Skin epidermis (tissue), 12 donors: ENCODE data around the gene ANKRD33.

ENCODE experiments used
- H3K27ac ChIP-seq, 21 experiments: fragments of 200-600 bp; sonication (generic) in 11 of 21; one replicate each; pipeline ENCODE4 v1.5.0; 2020; ENCODE audit warnings: mild to moderate bottlenecking in 3 of 21, inconsistent platforms in 2 of 21, moderate library complexity in 2 of 21
- H3K4me3 ChIP-seq, 7 experiments: fragments of 200-600 bp; sonication (generic) in 2 of 7; one replicate each; pipeline ENCODE4 v1.5.0; 2020; ENCODE audit warnings: inconsistent platforms in 2 of 7, mild to moderate bottlenecking in 2 of 7, moderate library complexity in 1 of 7

ANKRD33 gene

DNA sequence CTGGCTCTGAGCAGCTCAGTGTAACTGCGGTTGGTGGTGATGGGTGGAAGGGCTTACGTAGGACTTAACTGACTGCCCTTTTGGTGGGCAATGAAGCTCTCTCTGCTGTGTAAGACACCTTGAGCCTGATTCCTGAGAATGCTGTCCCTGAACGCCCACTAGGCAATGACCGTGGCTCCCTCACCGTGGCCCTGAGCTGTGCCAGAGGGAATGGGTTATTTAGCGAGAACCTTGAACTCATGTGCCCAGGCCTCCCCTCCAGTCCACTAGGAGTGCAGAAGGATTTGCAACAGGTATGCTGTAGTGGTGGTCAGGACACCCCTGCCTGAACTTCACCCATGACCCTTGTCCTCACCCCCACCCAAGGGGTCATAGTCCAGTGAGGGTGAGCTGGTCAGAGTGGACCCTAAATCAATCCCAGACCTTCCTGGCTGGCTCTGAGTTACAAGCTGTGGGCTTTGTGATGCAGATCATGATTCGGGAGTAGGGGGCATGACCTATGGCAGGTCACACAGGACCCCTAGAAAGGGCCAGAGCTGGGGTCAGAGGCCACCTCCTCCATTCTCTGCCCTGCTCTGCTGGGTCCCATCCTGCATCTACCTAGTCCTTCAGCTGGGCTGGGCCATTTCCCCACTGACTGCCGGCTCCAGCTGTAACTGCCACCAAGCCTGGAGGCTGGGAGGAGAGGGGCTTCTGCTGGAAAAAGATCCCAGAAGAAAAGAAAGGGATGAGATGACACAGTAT, 14.5 kb upstream of the ANKRD33 start:
- no peak overlapping the region for H3K4me3 ChIP-seq

DNA sequence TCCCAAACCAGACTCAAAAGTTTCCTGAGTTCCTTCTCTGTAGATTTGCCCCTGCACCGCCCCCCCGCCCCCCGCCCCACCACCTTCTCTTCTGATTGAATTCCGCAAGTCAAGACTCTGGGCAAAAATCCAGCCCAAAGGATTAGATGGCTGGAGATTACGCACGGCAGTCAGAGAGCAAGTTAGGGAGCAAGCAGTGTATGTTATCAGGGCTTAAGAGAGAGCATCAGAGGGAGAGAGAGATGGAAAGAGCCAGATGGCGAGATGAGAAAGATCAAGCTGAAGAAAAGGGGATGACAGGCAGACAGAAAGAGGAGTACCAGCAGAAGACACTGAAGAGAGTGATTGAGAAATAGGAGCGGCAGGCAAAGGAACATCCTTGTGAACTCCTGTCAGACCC, 13.9 kb upstream of the ANKRD33 start:
- H3K27ac ChIP-seq, result no peak overlapping the region

More for the DNA sequence above, 14.5 kb upstream of the ANKRD33 start:
- no peak overlapping the region for H3K27ac ChIP-seq

DNA sequence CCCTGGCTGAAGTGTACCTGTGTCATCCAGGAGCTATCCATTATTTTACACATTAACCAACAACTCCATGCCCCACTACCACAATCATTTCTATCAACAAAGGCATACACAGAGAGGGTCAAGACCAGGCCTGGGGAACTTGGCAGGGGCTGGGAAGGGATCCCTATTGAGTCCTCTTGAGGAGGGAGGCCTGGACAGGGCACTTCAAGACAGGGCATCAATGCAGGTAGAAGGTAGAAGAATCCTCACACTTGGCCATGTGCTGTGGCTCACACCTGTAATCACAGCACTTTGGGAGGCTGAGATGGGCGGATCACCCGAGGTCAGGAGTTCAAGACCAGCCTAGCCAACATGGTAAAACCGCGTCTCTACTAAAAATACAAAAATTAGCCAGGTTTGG, 13.4 kb upstream of the ANKRD33 start:
- Histone ChIP-seq H3K4me3 (no peak overlapping the region), H3K27ac (no peak overlapping the region)

More for the DNA sequence above, 13.9 kb upstream of the ANKRD33 start:
- H3K4me3 ChIP-seq, result no peak overlapping the region

DNA sequence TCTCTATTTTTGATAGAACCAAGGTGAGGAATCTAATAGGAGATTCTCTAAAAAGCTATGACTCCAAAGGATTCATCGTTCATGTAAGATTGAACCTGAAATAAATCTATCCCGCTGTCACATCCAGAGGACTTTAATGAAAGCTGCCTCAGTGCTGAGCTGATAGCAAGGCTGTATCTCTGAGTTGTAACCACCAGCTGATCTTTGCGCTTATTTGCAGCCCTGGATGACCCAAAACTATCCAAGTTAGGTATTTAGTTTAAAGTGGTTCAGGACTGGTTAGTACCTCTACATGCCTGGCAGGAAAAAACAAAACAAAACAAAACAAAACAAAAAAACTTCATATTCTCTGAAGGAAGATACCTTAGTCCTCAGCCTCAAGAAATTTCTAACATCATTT, 8.8 kb upstream of the ANKRD33 start:
- H3K4me3 ChIP-seq, result no peak overlapping the region
- H3K27ac ChIP-seq, result no peak overlapping the region

DNA sequence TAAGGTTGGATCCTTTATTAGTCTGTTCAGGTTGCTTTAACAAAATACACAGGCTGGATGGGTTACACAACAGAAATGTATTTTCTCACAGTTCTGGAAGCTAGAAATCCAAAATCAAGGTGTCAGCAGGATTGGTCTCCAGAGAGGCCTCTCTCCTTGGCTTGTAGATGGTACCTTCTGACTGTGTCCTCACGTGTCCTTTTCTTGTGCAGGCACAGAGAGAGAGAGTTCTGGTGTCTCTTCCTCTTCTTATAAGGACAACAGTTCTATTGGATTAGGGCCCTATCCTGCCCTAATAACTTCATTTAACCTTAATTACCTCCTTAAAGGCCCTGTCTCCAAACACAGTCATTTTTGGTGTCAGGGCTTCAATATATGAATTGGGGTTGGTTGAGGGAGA, 4.6 kb upstream of the ANKRD33 start:
- H3K4me3 ChIP-seq, result no peak overlapping the region
- no peak overlapping the region for H3K27ac ChIP-seq

DNA sequence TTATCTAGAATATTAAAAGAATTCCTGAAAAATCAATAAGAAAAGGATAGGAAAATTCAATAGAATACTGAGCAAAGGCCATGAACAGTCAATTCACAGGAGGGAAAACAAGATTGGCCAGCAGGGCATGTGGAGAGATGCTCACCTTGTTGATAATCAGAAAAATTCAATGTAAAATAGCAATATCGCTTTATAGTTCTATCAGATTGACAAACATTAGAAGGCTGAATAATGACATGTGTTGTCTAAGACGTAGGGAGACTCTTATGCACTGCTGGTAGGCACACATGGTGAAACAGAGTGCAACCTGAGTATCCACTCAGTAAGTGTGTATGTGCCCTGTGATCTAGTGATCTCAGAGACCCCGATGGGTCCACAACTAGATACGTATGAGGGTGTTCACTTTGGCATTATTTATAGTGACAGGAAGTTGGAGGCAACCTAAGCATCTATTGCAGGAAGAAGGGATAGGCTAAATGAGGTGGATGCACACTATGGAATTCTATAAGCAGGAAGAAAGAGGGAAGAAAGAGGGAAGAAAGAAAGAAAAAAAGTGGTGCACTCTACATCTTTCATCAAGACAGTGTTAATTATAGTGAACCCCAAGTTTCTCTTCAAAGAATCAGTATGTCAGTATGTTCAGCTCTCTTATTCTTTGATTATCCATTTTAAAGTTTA, 3.8 kb upstream of the ANKRD33 start:
- peak overlapping the region in 1 of 21 experiments; percentile 38 for H3K27ac ChIP-seq
- no peak overlapping the region for H3K4me3 ChIP-seq

DNA sequence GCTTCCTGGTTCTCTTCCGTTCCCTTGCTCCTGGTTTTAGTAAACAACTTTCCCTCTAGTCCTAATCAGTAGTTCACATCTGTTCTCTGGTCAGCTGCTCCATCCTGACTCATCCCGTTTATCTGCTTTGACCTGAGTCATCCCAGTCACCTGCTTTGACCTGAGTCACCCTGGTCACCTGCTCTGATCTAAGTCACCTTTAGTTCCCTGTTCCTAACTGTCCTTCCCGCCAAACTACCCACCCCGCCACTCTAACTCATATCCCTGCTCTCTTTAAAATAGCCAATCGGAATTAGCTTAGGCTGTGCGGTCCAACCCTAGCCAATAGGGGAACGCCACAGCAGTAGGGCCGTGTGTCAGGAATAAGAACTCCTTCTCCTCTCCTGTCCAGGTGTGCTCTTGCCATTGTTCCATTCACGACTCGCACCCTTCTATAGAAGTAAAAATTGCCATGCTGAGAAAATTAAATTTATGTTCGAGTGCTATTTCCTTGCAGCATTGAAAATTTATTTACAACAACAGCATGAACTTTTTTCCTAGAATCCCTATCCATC, 3.1 kb upstream of the ANKRD33 start:
- Histone ChIP-seq H3K27ac (peak overlapping the region in 2 of 21 experiments; percentile 32 to 38), H3K4me3 (no peak overlapping the region)

DNA sequence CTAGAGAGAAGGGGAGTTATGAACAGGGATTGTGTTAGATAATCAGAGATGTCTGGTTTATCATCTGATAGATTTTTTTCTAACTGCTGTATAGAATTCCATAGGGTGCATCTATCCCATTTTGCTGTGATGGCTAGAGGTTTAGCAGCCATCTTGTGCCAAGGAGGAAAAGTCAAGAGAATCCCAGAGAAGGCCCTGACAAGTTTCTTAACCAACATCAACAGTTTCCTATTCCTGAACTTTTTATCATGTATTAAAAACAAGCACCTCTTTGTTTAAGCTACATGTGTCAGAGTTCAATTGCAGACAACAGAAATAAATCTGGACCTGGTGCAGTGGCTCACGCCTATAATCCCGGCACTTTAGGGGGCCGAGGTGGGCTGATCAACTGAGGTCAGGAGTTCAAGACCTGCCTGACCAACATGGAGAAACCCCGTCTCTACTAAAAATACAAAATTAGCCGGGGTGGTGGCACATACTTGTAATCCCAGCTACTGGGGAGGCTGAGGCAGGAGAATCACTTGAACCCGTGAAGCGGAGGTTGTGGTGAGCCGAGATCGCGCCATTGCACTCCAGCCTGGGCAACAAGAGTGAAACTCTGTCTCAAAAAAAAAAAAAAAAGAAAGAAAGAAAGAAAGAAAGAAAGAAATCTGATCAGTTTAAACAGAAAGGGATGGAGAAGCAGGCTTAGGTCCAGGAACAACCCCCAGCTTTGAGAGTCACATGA, 2.4 kb upstream of the ANKRD33 start:
- H3K4me3 ChIP-seq, result peak overlapping the region in 1 of 7 experiments; percentile 1
- peak overlapping the region in 9 of 21 experiments; percentile 21 to 74 (median 56) for H3K27ac ChIP-seq

DNA sequence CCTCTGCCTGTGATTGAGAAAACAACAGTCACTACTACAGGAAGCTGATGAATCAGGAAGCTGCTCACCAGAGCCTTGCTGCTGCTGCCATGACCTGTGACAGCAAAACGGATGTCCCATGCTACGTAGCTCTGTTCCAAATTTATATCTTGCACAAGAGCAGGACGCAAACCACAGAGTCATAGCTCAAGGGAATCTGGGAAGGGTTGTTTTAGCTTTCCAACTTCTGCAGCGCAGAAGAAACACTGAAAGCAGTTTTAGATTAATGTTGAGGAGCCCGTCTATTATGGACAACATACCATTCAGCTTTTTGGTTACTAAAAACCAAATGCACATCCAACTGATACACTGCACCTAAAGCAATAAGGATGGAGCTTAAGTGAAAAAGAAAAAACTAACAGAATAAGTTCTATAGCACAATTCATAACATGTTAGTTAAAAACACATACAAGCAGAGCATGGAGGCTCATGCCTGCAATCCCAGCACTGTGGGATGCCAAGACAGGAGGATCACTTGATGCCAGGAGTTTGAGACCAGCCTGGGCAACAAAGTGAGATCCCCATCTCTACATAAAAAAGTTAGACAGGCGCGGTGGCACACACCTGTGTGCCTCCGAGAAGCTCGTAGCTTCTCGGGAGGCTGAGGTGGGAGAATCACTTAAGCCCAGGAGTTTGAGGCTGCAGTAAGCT, 1.7 kb upstream of the ANKRD33 start:
- H3K4me3 ChIP-seq, result peak overlapping the region in 1 of 7 experiments; percentile 1
- peak overlapping the region in 15 of 21 experiments; percentile 16 to 74 (median 56) for H3K27ac ChIP-seq

DNA sequence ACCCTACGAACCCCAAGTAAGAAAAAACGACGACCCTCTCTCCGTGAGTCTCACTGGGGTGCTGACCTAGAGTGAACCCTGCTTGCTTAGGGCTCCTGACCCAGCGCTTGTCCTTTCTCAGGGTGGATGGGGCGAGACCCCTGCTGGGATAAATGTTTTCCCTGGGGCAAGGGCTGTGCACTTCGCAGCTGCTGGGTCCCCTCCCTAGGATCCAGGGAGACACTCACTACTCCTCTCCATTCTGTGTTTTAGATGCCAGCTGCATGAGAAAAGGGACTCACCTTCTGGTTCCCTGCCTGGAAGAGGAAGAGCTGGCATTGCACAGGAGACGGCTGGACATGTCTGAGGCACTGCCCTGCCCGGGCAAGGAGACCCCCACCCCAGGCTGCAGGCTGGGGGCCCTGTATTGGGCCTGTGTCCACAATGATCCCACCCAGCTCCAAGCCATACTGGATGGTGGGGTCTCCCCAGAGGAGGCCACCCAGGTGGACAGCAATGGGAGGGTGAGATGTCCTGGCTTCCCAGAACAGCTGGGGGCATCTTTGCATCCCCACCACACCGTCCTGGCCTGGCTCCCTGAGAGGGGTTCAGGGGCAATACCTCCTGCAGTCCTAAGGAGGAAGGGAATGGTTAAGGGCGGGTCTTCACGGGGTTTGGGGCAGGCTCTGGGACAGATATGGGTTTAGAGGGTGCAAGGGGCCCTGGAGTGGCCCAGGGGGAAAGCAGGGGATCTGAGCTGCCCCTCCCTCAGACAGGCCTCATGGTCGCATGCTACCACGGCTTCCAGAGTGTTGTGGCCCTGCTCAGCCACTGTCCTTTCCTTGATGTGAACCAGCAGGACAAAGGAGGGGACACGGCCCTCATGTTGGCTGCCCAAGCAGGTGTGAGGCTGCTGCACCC, 663 bp downstream of the ANKRD33 start:
- Histone ChIP-seq H3K27ac (no peak overlapping the region), H3K4me3 (no peak overlapping the region)

DNA sequence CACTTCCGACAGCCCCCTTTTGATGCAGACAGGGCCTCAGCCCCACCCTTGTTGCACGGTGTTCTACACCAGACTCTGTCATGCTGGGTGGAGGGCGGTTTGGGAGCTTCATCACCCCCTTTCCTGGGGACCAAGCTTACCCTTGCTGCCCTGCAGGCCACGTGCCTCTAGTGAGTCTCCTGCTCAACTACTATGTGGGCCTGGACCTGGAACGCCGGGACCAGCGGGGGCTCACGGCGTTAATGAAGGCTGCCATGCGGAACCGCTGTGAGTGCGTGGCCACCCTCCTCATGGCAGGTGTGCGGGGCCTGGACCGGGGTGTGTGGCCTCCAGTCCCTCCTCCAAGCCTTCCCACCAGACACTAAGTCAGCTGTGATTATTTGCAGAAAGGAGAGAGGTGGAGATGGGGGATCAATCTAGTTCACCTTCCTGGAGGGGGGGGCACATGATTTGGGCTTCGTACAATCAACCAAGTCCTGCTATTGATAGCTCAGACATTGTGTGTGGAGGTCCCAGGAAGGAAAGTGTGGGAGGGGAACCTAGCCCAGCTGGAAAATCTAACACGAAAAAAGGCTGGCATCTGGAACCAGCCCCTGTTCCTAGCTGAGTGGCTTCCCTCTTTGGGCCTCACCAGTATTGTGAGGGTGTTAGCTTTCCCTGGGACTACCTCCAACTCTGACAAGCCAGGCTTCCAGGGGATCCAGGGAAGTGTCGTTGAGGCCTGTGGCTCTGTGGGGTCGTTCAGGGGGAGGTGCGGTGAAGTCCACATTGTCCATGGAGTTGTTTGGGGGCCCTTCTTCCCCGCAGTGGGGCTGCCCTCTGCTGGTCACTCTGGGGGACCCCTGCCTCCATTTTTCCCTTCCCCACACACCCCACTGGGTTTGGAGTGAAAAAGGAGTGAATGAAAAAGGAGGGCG, 1.6 kb downstream of the ANKRD33 start:
- H3K27ac ChIP-seq, result no peak overlapping the region
- no peak overlapping the region for H3K4me3 ChIP-seq

DNA sequence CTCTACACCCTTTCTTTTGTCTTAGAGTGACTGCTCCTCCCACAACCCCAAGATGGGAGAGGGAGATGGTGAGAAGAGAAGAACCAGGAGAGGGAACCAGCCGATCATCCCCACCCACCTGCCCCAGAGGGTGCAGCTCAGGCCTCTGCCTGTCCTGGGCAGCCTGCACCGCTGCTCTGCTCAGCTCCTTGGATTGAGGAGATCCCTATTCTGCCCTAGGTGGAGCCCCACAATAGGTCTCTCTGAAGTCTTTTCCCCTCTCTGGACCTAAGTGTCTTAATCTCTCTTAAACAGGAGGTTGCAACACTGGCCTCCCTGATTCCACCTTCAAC, 2.2 kb downstream of the ANKRD33 start:
- Histone ChIP-seq H3K4me3 (no peak overlapping the region), H3K27ac (no peak overlapping the region)

DNA sequence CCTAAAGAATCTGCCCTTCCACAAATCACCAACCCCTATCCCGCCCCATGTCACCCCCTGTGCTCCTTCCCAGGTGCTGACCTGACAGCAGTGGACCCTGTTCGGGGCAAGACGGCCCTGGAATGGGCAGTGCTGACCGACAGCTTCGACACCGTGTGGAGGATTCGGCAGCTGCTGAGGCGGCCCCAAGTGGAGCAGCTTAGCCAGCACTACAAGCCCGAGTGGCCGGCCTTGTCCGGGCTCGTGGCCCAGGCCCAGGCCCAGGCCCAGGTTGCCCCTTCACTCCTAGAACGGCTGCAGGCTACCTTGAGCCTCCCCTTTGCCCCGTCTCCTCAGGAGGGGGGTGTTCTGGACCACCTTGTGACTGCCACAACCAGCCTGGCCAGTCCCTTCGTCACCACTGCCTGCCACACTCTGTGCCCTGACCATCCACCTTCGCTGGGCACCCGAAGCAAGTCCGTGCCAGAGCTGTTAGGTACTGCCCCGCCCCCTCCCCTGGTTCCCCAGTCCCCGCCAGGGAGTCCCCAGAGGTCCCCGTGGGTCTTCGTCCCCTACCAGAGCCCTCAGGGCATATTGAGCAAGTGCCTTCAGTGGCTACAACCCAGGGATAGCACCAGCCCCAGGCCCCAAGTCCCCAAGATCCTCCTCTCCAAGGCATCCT, 2.7 kb downstream of the ANKRD33 start:
- Histone ChIP-seq H3K4me3 (no peak overlapping the region), H3K27ac (no peak overlapping the region)

DNA sequence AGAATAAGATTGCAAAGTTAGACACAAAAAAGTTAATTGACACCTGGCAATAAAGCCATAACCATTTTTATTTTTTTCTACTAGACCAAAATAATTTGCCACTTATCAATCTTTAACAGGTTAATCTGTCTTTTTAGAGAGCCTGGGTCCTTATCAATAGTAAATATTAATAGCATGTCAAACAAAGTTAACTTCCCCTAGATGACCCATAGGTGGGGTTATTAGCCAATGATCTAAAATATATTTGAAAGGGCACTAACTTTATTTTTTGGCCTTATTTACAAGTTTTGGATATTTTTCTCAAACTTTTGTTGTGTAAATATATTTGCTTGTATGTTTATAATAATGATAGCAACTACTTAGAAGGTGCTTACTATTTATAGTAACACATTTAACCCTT, 3.9 kb downstream of the ANKRD33 start:
- Histone ChIP-seq H3K27ac (no peak overlapping the region), H3K4me3 (no peak overlapping the region)

DNA sequence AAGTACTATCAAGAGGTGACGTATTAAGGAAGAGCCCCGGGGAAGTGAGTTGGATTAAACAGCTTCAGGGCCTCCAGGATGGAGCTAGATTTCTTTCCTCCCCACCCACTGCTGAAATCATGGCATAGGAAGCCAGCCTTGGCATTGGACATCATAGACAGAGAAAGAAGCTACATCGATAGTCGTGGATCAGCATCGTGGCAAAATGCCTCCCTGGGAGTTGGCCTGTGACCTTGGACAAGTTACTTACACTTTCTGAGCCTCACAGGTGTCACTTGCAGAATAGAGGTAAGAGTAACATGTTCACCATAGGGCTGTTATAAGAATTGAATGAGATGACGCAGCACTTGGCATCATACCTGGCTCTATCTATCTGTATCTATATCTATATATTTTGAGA, 5.9 kb downstream of the ANKRD33 start:
- Histone ChIP-seq H3K27ac (no peak overlapping the region), H3K4me3 (no peak overlapping the region)

DNA sequence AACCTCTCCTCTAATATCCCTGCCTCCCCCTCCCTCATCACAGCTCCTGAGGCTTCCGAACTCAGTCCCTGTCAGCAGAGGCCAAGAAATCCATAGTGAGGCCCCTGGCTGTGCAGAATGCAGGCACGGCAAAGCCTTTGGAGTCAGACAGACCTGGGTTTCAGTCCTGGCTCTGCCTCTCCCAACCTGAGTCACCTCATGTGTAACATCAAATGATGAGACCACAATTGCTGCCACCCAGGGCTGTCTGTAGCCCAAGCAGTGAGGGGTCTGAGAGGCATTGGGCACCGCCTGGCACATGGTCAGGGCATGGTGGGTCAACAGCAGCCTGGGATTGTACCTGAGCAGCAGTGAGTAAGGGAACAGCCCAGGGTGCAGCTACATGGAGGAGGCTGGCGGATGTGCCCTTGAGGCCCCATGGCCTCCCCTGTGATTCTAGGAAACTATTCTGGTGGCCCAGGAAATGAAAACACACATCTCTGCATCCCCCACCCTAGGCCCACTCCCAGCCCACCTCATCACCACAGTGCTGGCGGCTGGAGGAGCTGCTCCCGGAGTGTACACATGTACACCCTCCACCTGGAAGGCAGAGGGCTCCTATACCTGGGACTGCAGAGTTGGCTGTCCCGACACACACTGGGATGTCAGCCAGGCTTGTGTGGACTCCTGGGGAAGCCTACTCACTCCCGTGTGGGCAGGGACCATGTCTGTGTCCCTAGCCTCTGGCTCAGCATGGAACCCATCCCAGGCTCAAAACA, 7.7 kb downstream of the ANKRD33 start:
- Histone ChIP-seq H3K4me3 (no peak overlapping the region), H3K27ac (peak overlapping the region in 2 of 21 experiments; percentile 40 to 43)

DNA sequence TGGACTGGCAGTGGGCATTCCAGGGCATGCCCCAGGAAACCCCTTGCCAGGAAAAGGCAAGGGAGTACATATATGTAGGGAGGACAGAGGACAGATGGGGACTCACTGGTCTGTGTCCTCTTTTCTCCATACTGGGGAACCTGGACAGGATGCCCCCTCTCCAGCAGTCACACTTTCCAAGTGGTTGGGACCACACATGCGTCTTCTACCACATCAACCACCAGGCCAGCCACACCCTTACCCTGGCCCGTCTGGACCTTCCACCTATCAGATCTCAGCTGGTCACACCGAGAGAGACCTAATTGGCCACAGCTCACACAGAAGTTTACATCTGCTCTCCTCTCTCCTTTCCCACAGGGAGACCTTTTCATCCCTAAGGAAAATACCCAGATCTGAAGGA, 8.3 kb downstream of the ANKRD33 start:
- Histone ChIP-seq H3K4me3 (no peak overlapping the region), H3K27ac (peak overlapping the region in 3 of 21 experiments; percentile 25 to 78 (median 63))
